HG03159 (cell line): ENCODE data around the gene CNTNAP2.

Experiments
- ATAC-seq: cut with Tn5 transposase; IDR thresholded peaks from one replicate; pipeline ENCODE4 v1.9.1; 2021; ENCODE audit warnings: mild to moderate bottlenecking, moderate library complexity; ENCODE audit not compliant: unreplicated experiment

The CNTNAP2 gene

GRCh38 chr7:147869456-147869855 lies 1752.9 kb downstream of the CNTNAP2 start:
- no peak for ATAC-seq

- no peak for ATAC-seq
These were observed 1762.5 kb downstream of the CNTNAP2 start for GRCh38 chr7:147878912-147879661.

- no peak for ATAC-seq
These were observed 1769.3 kb downstream of the CNTNAP2 start for GRCh38 chr7:147885869-147886268.

GRCh38 chr7:147894271-147894670 lies 1777.7 kb downstream of the CNTNAP2 start:
- no peak for ATAC-seq

GRCh38 chr7:147896121-147896520 lies 1779.5 kb downstream of the CNTNAP2 start:
- ATAC-seq, result no peak

- no peak for ATAC-seq
These were observed 1787.1 kb downstream of the CNTNAP2 start for GRCh38 chr7:147903536-147904218.

GRCh38 chr7:147904219-147904576 lies 1787.6 kb downstream of the CNTNAP2 start:
- ATAC-seq, result no peak

- ATAC-seq, result no peak
These were observed 1793.0 kb downstream of the CNTNAP2 start for GRCh38 chr7:147909431-147910148.

GRCh38 chr7:147911201-147911601 lies 1794.6 kb downstream of the CNTNAP2 start:
- no peak for ATAC-seq

- ATAC-seq, result no peak
These were observed 1795.7 kb downstream of the CNTNAP2 start for GRCh38 chr7:147912291-147912690.

GRCh38 chr7:147912946-147913638 lies 1796.5 kb downstream of the CNTNAP2 start:
- ATAC-seq, result no peak

- no peak for ATAC-seq
These were observed 1799.2 kb downstream of the CNTNAP2 start for GRCh38 chr7:147915781-147916180.

GRCh38 chr7:147916573-147916972 lies 1800.0 kb downstream of the CNTNAP2 start:
- ATAC-seq, result no peak

GRCh38 chr7:147923841-147924240 lies 1807.2 kb downstream of the CNTNAP2 start:
- no peak for ATAC-seq

GRCh38 chr7:147937428-147937827 lies 1820.8 kb downstream of the CNTNAP2 start:
- no peak for ATAC-seq

- no peak for ATAC-seq
These were observed 1824.8 kb downstream of the CNTNAP2 start for GRCh38 chr7:147941381-147941780.

- no peak for ATAC-seq
These were observed 1827.7 kb downstream of the CNTNAP2 start for GRCh38 chr7:147944321-147944720.

- no peak for ATAC-seq
These were observed 1836.3 kb downstream of the CNTNAP2 start for GRCh38 chr7:147952918-147953317.

GRCh38 chr7:147968046-147968610 lies 1851.5 kb downstream of the CNTNAP2 start:
- no peak for ATAC-seq

- no peak for ATAC-seq
These were observed 1855.1 kb downstream of the CNTNAP2 start for GRCh38 chr7:147971606-147972110.

- no peak for ATAC-seq
These were observed 1861.6 kb downstream of the CNTNAP2 start for GRCh38 chr7:147978201-147978600.
